CD14-positive monocyte (primary cell): Measurements from ENCODE around the gene FAM117B. TPM values are rescaled to one million over a fixed set of nuclear protein-coding genes. Genes with fewer than 3 reads are reported as not detected.

ENCODE experiments used
- DNase-seq, 3 donors: peaks; one replicate each; pipeline ENCODE4 v3.0.0-alpha.2; 2011 to 2022
- H2AFZ ChIP-seq: 2 replicates; pipeline ENCODE4 v1.6.0; 2012; ENCODE audit warnings: mild to moderate bottlenecking, low read depth, low read length, inconsistent platforms; ENCODE audit not compliant: insufficient read depth, poor library complexity, severe bottlenecking
- H3K27ac ChIP-seq, 2 donors: 1 replicate in 1 of 2; 2 replicates in 1 of 2; pipeline ENCODE4 v1.5.1; 2012 to 2013; ENCODE audit warnings: low read length in 2 of 2, control low read depth in 1 of 2, inconsistent platforms in 1 of 2, low read depth in 1 of 2, mild to moderate bottlenecking in 1 of 2
- H3K27me3 ChIP-seq, 2 donors: one replicate each; pipeline versions ENCODE4 v1.6.0 to v1.6.1; 2011 to 2013; ENCODE audit warnings: low read length in 2 of 2; ENCODE audit not compliant: control insufficient read depth in 2 of 2, insufficient read depth in 2 of 2
- H3K36me3 ChIP-seq, 2 donors: replicated peaks in 1 of 2; 1 replicate in 1 of 2; 2 replicates in 1 of 2; pipeline versions ENCODE4 v1.5.1 to v1.6.1; 2012 to 2013; ENCODE audit warnings: low read length in 2 of 2, control low read depth in 1 of 2, inconsistent platforms in 1 of 2, mild to moderate bottlenecking in 1 of 2; ENCODE audit not compliant: insufficient read depth in 2 of 2, control insufficient read depth in 1 of 2
- H3K4me1 ChIP-seq, 2 donors: 1 replicate in 1 of 2; 2 replicates in 1 of 2; pipeline versions ENCODE4 v1.5.1 to v1.6.1; 2012 to 2013; ENCODE audit warnings: low read length in 2 of 2, control low read depth in 1 of 2, inconsistent platforms in 1 of 2, mild to moderate bottlenecking in 1 of 2, moderate library complexity in 1 of 2; ENCODE audit not compliant: insufficient read depth in 2 of 2, control insufficient read depth in 1 of 2
- H3K4me2 ChIP-seq: replicated peaks from 2 replicates; pipeline ENCODE3; 2012; ENCODE audit warnings: low read length, moderate library complexity, mild to moderate bottlenecking; ENCODE audit not compliant: poor library complexity, severe bottlenecking; ENCODE audit errors: extremely low read depth
- H3K4me3 ChIP-seq, 3 experiments: fragments of 200-600 bp in 1 of 3; sonication (generic) in 1 of 3; replicated peaks in 1 of 3; 1 replicate in 2 of 3; 2 replicates in 1 of 3; pipeline ENCODE4 v1.5.1; 2011 to 2013; ENCODE audit warnings: low read length in 3 of 3, mild to moderate bottlenecking in 3 of 3, control low read depth in 2 of 3, low read depth in 2 of 3, inconsistent platforms in 1 of 3, moderate library complexity in 1 of 3
- H3K79me2 ChIP-seq: 2 replicates; pipeline ENCODE4 v1.6.0; 2012; ENCODE audit warnings: mild to moderate bottlenecking, control low read depth, inconsistent platforms, low read length, moderate library complexity; ENCODE audit not compliant: insufficient read depth
- H3K9ac ChIP-seq: 2 replicates; pipeline ENCODE4 v1.6.0; 2017; ENCODE audit warnings: low read length, mild to moderate bottlenecking; ENCODE audit not compliant: insufficient read depth, poor library complexity, severe bottlenecking
- H3K9me3 ChIP-seq, 2 donors: replicated peaks in 1 of 2; 1 replicate in 1 of 2; 2 replicates in 1 of 2; pipeline versions ENCODE4 v1.5.1 to v1.6.1; 2012 to 2013; ENCODE audit warnings: low read length in 2 of 2, control low read depth in 1 of 2; ENCODE audit not compliant: control insufficient read depth in 1 of 2, insufficient read depth in 1 of 2
- H4K20me1 ChIP-seq: 2 replicates; pipeline ENCODE4 v1.6.0; 2012; ENCODE audit warnings: mild to moderate bottlenecking, low read length, control low read depth, moderate library complexity; ENCODE audit not compliant: insufficient read depth
- H3K27ac Mint-ChIP-seq, 7 donors: one replicate each; pipeline ENCODE4 v1.8.0; 2020; ENCODE audit warnings: mild to moderate bottlenecking in 7 of 7, mixed read lengths in 7 of 7, moderate library complexity in 6 of 7, inconsistent platforms in 2 of 7
- H3K27me3 Mint-ChIP-seq, 3 donors: one replicate each; pipeline ENCODE4 v1.8.0; 2021 to 2022; ENCODE audit warnings: low read depth in 3 of 3, mild to moderate bottlenecking in 3 of 3, mixed read lengths in 3 of 3, moderate library complexity in 3 of 3, inconsistent platforms in 1 of 3
- H3K36me3 Mint-ChIP-seq, 2 donors: one replicate each; pipeline ENCODE4 v1.8.0; 2020; ENCODE audit warnings: mixed read lengths in 2 of 2, inconsistent platforms in 1 of 2, mild to moderate bottlenecking in 1 of 2
- H3K4me1 Mint-ChIP-seq: one replicate; pipeline ENCODE4 v1.8.0; 2020; ENCODE audit warnings: mild to moderate bottlenecking, mixed read lengths
- H3K4me3 Mint-ChIP-seq, 2 donors: one replicate each; pipeline ENCODE4 v1.8.0; 2020; ENCODE audit warnings: mild to moderate bottlenecking in 2 of 2, mixed read lengths in 2 of 2, moderate library complexity in 1 of 2
- H3K9me3 Mint-ChIP-seq, 7 donors: one replicate each; pipeline ENCODE4 v1.8.0; 2020 to 2022; ENCODE audit warnings: mixed read lengths in 7 of 7, mild to moderate bottlenecking in 6 of 7, moderate library complexity in 6 of 7, inconsistent platforms in 2 of 7
- WGBS: methylation state at CpG from one replicate; pipeline ENCODE4 v1.1.5; 2013; ENCODE audit warnings: missing lambda C conversion rate; ENCODE audit not compliant: insufficient coverage; 5-methylcytosine and 5-hydroxymethylcytosine counted together
- intact Hi-C, 2 donors: fragments of 100-400 bp; cut with micrococcal nuclease; formaldehyde crosslinking; loops; one replicate each; pipeline versions ENCODE4 v1.15.0 to v1.15.1; 2023
- polyA plus RNA-seq, 3 donors: library from polyadenylated mRNA; depleted of rRNA in 1 of 3; unstranded in 2 of 3; stranded (reverse) in 1 of 3; fragments of 300-500 nt in 2 of 3; fragments of >200 nt in 1 of 3; fragmentation: Illumina TruSeq in 2 of 3; gene quantifications; 1 replicate in 2 of 3; 2 replicates in 1 of 3; pipeline ENCODE4 v1.2.3, GENCODE V29; 2012 to 2021
- TF ChIP-seq, protein P1 (sequence below): fragments of 200-600 bp; IDR thresholded peaks from one replicate; pipeline ENCODE4 v1.8.0; 2022; ENCODE audit warnings: antibody characterized with exemption, mild to moderate bottlenecking

The FAM117B gene
- polyA plus RNA-seq, 3 donors: 4.6 to 5.5 (median 4.6) TPM

DNA sequence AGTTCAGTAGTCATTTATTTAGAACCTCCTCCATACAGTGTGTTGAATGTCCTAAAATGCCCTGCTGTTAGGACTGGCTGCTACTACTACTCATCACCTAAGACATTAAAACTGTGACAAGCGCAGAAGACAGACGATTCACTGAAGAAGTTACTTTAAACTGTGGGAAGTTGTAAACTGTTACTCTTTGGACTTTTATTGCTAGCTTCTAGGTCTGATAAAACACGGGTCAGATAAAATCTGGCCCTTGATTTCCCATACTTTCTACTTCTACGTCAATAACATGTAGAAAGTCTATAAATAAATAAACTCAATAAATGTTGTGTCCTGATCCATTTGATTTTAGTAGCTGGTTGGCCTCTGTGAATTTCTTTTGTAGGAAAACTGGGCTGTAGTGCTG is 123.4 kb downstream of the FAM117B start:
- Histone ChIP-seq H3K27ac (no peak overlapping the region), H3K4me3 (no peak overlapping the region), H3K36me3 (peaks cover 26 to 51% of the 10 kb centered on the region in 2 donors), H3K9ac (no peak overlapping the region), H2AFZ (no peak overlapping the region), H3K79me2 (no peaks in the 10 kb centered on the region), H3K9me3 (no peaks in the 10 kb centered on the region), H3K4me1 (no peaks in the 10 kb centered on the region), H4K20me1 (no peaks in the 10 kb centered on the region), H3K27me3 (no peaks in the 10 kb centered on the region), H3K4me2 (no peak overlapping the region)
- Mint-ChIP-seq H3K4me3 (no peak overlapping the region), H3K27me3 (peaks cover 0 to 2% (median 2%) of the 10 kb centered on the region in 3 donors), H3K9me3 (peaks cover 0 to 5% (median 2%) of the 10 kb centered on the region in 7 donors), H3K27ac (no peak overlapping the region), H3K4me1 (peaks cover 5% of the 10 kb centered on the region), H3K36me3 (peaks cover 53 to 55% of the 10 kb centered on the region in 2 donors)
- TF ChIP-seq, protein P1, sequence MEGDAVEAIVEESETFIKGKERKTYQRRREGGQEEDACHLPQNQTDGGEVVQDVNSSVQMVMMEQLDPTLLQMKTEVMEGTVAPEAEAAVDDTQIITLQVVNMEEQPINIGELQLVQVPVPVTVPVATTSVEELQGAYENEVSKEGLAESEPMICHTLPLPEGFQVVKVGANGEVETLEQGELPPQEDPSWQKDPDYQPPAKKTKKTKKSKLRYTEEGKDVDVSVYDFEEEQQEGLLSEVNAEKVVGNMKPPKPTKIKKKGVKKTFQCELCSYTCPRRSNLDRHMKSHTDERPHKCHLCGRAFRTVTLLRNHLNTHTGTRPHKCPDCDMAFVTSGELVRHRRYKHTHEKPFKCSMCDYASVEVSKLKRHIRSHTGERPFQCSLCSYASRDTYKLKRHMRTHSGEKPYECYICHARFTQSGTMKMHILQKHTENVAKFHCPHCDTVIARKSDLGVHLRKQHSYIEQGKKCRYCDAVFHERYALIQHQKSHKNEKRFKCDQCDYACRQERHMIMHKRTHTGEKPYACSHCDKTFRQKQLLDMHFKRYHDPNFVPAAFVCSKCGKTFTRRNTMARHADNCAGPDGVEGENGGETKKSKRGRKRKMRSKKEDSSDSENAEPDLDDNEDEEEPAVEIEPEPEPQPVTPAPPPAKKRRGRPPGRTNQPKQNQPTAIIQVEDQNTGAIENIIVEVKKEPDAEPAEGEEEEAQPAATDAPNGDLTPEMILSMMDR: no peak
- no CpG with 5 or more reads among the region's 4 CpGs for WGBS
- no peak for DNase-seq
- intact Hi-C loops: no loop called here

DNA sequence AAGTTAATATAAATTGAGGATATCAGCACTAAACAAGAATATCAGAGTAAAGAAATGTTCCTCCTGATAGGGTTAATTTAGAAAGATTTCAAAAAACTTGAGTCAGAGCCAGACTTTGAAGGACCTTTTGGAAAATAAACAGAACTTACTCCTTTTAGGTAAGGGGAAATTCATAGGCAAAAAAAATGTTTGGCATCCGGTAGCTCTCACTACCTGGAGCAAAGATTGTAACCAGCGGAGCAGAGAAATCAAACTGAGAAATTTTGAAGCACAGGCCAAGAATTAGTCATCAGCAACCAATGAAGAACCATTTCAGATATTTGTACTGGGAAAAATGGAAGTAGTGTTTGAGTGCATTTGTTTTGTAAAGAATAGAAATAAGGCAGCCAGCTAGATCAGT is 123.8 kb downstream of the FAM117B start:
- H3K4me1 ChIP-seq: no peaks in the 10 kb centered on the region
- no peak overlapping the region for H3K4me3 ChIP-seq
- no peaks in the 10 kb centered on the region for H3K79me2 ChIP-seq
- H3K36me3 Mint-ChIP-seq: peaks cover 48 to 54% of the 10 kb centered on the region in 2 donors
- H3K4me1 Mint-ChIP-seq: peaks cover 6% of the 10 kb centered on the region
- intact Hi-C loops: no loop called here
- H3K27ac Mint-ChIP-seq: no peak overlapping the region
- no peak overlapping the region for H3K9ac ChIP-seq
- H3K9me3 ChIP-seq: no peaks in the 10 kb centered on the region
- TF ChIP-seq, protein P1: no peak
- 100% methylated on average over 2 of the region's 2 CpGs for WGBS
- H4K20me1 ChIP-seq: no peaks in the 10 kb centered on the region
- H3K9me3 Mint-ChIP-seq: peaks cover 0 to 5% (median 2%) of the 10 kb centered on the region in 7 donors
- peaks cover 26 to 51% of the 10 kb centered on the region in 2 donors for H3K36me3 ChIP-seq
- no peak overlapping the region for H3K4me2 ChIP-seq
- no peak overlapping the region for H2AFZ ChIP-seq
- H3K4me3 Mint-ChIP-seq: no peak overlapping the region
- DNase-seq: no peak
- H3K27ac ChIP-seq: no peak overlapping the region
- no peaks in the 10 kb centered on the region for H3K27me3 ChIP-seq
- peaks cover 0 to 2% (median 2%) of the 10 kb centered on the region in 3 donors for H3K27me3 Mint-ChIP-seq
